GM12891 (cell line): ENCODE results near the gene KCNT1.

Source experiments
- PAX5 ChIP-seq: IDR thresholded peaks from 2 replicates; pipeline ENCODE4 v1.6.1; 2011; ENCODE audit warnings: low read length, moderate library complexity, mild to moderate bottlenecking; ENCODE audit not compliant: insufficient read depth, severe bottlenecking
- TAF1 ChIP-seq: IDR thresholded peaks from 2 replicates; pipeline ENCODE4 v1.6.1; 2011; ENCODE audit warnings: low read depth, low read length, control low read depth

- no peak for TF ChIP-seq PAX5
- TF ChIP-seq TAF1 = no peak
These were observed 14.1 kb downstream of the KCNT1 start for GRCh38 chr9:135716045-135716444.
